Measurements from ENCODE around the gene WWTR1. TPM values are rescaled to one million over a fixed set of nuclear protein-coding genes. Genes with fewer than 3 reads are reported as not detected.

WWTR1 gene
- total RNA-seq, 1 experiment from 2014 or later = 24.4 TPM

DNA sequence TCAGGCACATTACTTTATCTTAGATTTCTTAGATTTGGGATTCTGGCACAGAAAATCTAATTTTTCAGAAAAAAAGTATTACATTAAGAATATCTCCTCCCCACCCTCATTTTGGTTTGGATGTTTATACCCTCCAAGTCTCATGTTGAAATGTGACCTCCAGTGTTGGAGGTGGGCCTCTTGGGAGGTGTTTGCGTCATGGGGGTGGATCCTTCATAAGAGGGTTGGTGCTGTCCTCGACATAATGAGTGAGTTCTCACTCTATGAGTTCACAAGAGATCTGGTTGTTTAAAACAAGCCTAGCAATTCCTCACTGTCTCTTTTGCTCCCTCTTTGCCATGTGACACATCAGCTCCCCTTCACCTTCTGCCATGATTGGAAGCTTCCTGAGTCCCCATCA, 45.6 kb upstream of the WWTR1 start:
- DNase-seq = no peak
- Histone ChIP-seq H2BK5ac (ENCODE audit: insufficient read length, low read length) (no peak overlapping the region), H2BK15ac (ENCODE audit: low read depth, low read length) (no peak overlapping the region), H4K91ac (ENCODE audit: insufficient read length, low read depth, low read length) (no peak overlapping the region), H3K23ac (ENCODE audit: insufficient read length, low read depth, low read length) (no peak overlapping the region), H3T11ph (ENCODE audit: low read length) (no peak overlapping the region), H2BK120ac (ENCODE audit: low read depth, low read length, poor library complexity, severe bottlenecking) (no peak overlapping the region), H4K5ac (ENCODE audit: insufficient read length, low read depth, low read length) (no peak overlapping the region), H3K4ac (ENCODE audit: low read depth, low read length) (no peak overlapping the region), H4K20me1 (ENCODE audit: control insufficient read depth, insufficient read depth, insufficient read length) (no peaks in the 10 kb centered on the region), H3K23me2 (ENCODE audit: insufficient read length, low read depth, low read length, poor library complexity, severe bottlenecking) (no peaks in the 10 kb centered on the region), H3K9me3 (ENCODE audit: control insufficient read depth, low read depth, low read length) (peaks cover 5% of the 10 kb centered on the region), H2BK20ac (ENCODE audit: low read depth, low read length, poor library complexity, severe bottlenecking) (no peak overlapping the region), H2AFZ (ENCODE audit: low read length) (no peak overlapping the region), H3K4me1 (ENCODE audit: insufficient read depth, low read length) (0 out of 2 replicates have a peak, but pooled peaks cover 2% of the 10 kb centered on the region), H3K79me1 (ENCODE audit: insufficient read depth, low read depth, low read length, poor library complexity, severe bottlenecking) (no peaks in the 10 kb centered on the region), H2AK5ac (ENCODE audit: insufficient read length, low read length) (no peak overlapping the region), H3K79me2 (ENCODE audit: insufficient read depth, low read length) (no peaks in the 10 kb centered on the region), H3K18ac (ENCODE audit: insufficient read length, low read depth, low read length) (no peak overlapping the region), H3K56ac (ENCODE audit: insufficient read length, low read depth, low read length) (no peak overlapping the region), H3K27me3 (ENCODE audit: insufficient read depth, low read length) (no peaks in the 10 kb centered on the region), H3K27ac (ENCODE audit: insufficient read length, low read depth, low read length) (no peak overlapping the region), H3K4me2 (ENCODE audit: insufficient read depth, insufficient read length, low read length) (no peak overlapping the region), H3K9ac (ENCODE audit: extremely low read depth, insufficient read length, low read length) (no peak overlapping the region), H2BK12ac (ENCODE audit: insufficient read length, low read depth, low read length) (no peak overlapping the region), H3K14ac (ENCODE audit: insufficient read depth, low read length) (no peak overlapping the region), H4K8ac (replicated peaks; ENCODE audit: insufficient read length, low read depth, low read length) (no peak overlapping the region)
- Mint-ChIP-seq H3K9me3 (peaks cover 12 to 14% of the 10 kb centered on the region in 2 experiments), H3K27me3 (ENCODE audit: low read depth) (no peaks in the 10 kb centered on the region; the same call in 1 of the 2 replicates), H3K4me3 (no peak overlapping the region), H3K36me3 (ENCODE audit: insufficient read depth in 1 of 3, low read depth in 3 of 3) (peaks cover 3 to 11% (median 10%) of the 10 kb centered on the region in 3 experiments; a peak in 6 of 7 replicates), H3K4me1 (peaks cover 13 to 19% of the 10 kb centered on the region in 2 experiments), H3K27ac (no peak overlapping the region)
- no CpG with 5 or more reads among the region's 2 CpGs for WGBS (ENCODE audit: extremely low coverage, insufficient read length, low lambda C conversion rate)
- TF ChIP-seq, protein P1, sequence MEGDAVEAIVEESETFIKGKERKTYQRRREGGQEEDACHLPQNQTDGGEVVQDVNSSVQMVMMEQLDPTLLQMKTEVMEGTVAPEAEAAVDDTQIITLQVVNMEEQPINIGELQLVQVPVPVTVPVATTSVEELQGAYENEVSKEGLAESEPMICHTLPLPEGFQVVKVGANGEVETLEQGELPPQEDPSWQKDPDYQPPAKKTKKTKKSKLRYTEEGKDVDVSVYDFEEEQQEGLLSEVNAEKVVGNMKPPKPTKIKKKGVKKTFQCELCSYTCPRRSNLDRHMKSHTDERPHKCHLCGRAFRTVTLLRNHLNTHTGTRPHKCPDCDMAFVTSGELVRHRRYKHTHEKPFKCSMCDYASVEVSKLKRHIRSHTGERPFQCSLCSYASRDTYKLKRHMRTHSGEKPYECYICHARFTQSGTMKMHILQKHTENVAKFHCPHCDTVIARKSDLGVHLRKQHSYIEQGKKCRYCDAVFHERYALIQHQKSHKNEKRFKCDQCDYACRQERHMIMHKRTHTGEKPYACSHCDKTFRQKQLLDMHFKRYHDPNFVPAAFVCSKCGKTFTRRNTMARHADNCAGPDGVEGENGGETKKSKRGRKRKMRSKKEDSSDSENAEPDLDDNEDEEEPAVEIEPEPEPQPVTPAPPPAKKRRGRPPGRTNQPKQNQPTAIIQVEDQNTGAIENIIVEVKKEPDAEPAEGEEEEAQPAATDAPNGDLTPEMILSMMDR (conservative IDR thresholded peaks at IDR 0.05) = no peak
